HepG2 (cell line): ENCODE results near the gene KRCC1. TPM values are rescaled to one million over a fixed set of nuclear protein-coding genes. Genes with fewer than 3 reads are reported as not detected.

Source experiments
- ATAC-seq: fragments of 200-7000 bp; cut with Tn5 transposase; 3 replicates; pipeline ENCODE4 v1.9.1; 2020; ENCODE audit warnings: mild to moderate bottlenecking, moderate library complexity
- BruUV-seq: library from RNA; stranded (reverse); fragments of 400-500 nt; replicated peaks from 2 replicates; lab custom pipeline; 2021; lab: Mats Ljungman, UMichigan
- CTCF ChIA-PET: fragments of 300-600 bp; formaldehyde crosslinking; extraction: SDS; loops from one replicate; lab custom pipeline; 2021; ENCODE audit warnings: low total read pairs, inconsistent platforms, low intra/inter-chr PET ratio; lab: Yijun Ruan, JAX
- POLR2A ChIA-PET: fragments of 350-600 bp; sonication (Branson Sonifier 250); formaldehyde crosslinking; loops from one replicate; lab custom pipeline; 2020; ENCODE audit warnings: antibody characterized with exemption, inconsistent platforms; lab: Yijun Ruan, JAX
- DNase-seq: peaks from one replicate; pipeline ENCODE4 v3.0.0-alpha.2; 2015; ENCODE audit warnings: low spot score
- FAIRE-seq: peaks from 3 replicates; lab custom pipeline; 2011; peaks lifted over from hg19 to GRCh38; lab: Jason Lieb, UNC
- H2AFZ ChIP-seq: one replicate; pipeline ENCODE4 v1.6.1; 2011; ENCODE audit warnings: low read length, inconsistent platforms
- H3K27ac ChIP-seq: fragments of 300-600 bp; 3 replicates; pipeline ENCODE4 v1.8.0; 2011; ENCODE audit warnings: mixed run types, mild to moderate bottlenecking, mixed read lengths, low read length, inconsistent platforms; ENCODE audit not compliant: insufficient read depth; ENCODE audit errors: extremely low read length
- H3K27me3 ChIP-seq, 2 experiments: fragments of 200-600 bp in 1 of 2; 2 replicates in 1 of 2; 3 replicates in 1 of 2; pipeline versions ENCODE4 v1.6.0 to v1.8.0; 2011; ENCODE audit warnings: low read length in 2 of 2, mild to moderate bottlenecking in 2 of 2, moderate library complexity in 2 of 2, inconsistent platforms in 1 of 2; ENCODE audit not compliant: insufficient read depth in 2 of 2, control insufficient read depth in 1 of 2
- H3K36me3 ChIP-seq, 2 experiments: fragments of 200-600 bp in 1 of 2; replicated peaks in 1 of 2; 2 replicates in 1 of 2; 3 replicates in 1 of 2; pipeline versions ENCODE4 v1.5.1 to v1.8.0; 2011; ENCODE audit warnings: low read length in 2 of 2, inconsistent platforms in 1 of 2; ENCODE audit not compliant: insufficient read depth in 2 of 2, control insufficient read depth in 1 of 2
- H3K4me1 ChIP-seq: 2 replicates; pipeline ENCODE4 v1.5.1; 2012; ENCODE audit warnings: low read length, inconsistent platforms; ENCODE audit not compliant: insufficient read depth
- H3K4me2 ChIP-seq: 2 replicates; pipeline ENCODE4 v1.6.0; 2011; ENCODE audit warnings: low read depth, low read length, inconsistent platforms
- H3K4me3 ChIP-seq, 3 experiments: fragments of 200-600 bp in 1 of 3; sonication (generic), shearing (Covaris generic) in 1 of 3; replicated peaks in 1 of 3; 2 replicates each; pipeline ENCODE4 v1.5.1; 2011 to 2016; ENCODE audit warnings: low read length in 3 of 3, inconsistent platforms in 2 of 3, low read depth in 2 of 3, mild to moderate bottlenecking in 2 of 3, control low read depth in 1 of 3, mixed read lengths in 1 of 3; ENCODE audit not compliant: insufficient read depth in 1 of 3
- H3K79me2 ChIP-seq: one replicate; pipeline ENCODE4 v1.6.1; 2011; ENCODE audit warnings: low read length, inconsistent platforms; ENCODE audit not compliant: insufficient read depth
- H3K9ac ChIP-seq: 2 replicates; pipeline ENCODE4 v1.6.0; 2011; ENCODE audit warnings: mild to moderate bottlenecking, low read depth, low read length, inconsistent platforms; ENCODE audit not compliant: insufficient read depth
- H3K9me3 ChIP-seq: 2 replicates; pipeline ENCODE4 v1.5.1; 2012; ENCODE audit warnings: mild to moderate bottlenecking, low read length
- H4K20me1 ChIP-seq: 2 replicates; pipeline ENCODE4 v1.6.0; 2011; ENCODE audit warnings: inconsistent platforms, mild to moderate bottlenecking, low read length, moderate library complexity; ENCODE audit not compliant: insufficient read depth
- FOXM1 ChIP-seq: sonication (generic); formaldehyde crosslinking; IDR thresholded peaks from 2 replicates; pipeline ENCODE4 v1.5.0; 2020; ENCODE audit warnings: missing genetic modification reagents
- HCFC1 ChIP-seq: fragments of 150-350 bp; IDR thresholded peaks from 2 replicates; pipeline ENCODE4 v1.6.1; 2014; ENCODE audit warnings: low read depth, low read length
- JUND ChIP-seq: sonication (generic); formaldehyde crosslinking; IDR thresholded peaks from 2 replicates; pipeline ENCODE4 v1.8.0; 2022; ENCODE audit warnings: mild to moderate bottlenecking, missing genetic modification reagents
- NCOA2 ChIP-seq: sonication (generic); formaldehyde crosslinking; IDR thresholded peaks from 2 replicates; pipeline ENCODE4 v1.8.0; 2022; ENCODE audit warnings: inconsistent platforms
- PCBP1 ChIP-seq: fragments of 200-400 bp; formaldehyde crosslinking; IDR thresholded peaks from 2 replicates; pipeline ENCODE4 v1.6.1; 2017; ENCODE audit warnings: mild to moderate bottlenecking, low read depth, low read length, borderline replicate concordance
- SOX6 ChIP-seq, 2 experiments: fragments of 450-650 bp in 1 of 2; sonication (generic) in 1 of 2; formaldehyde crosslinking in 1 of 2; IDR thresholded peaks; 2 replicates each; pipeline versions ENCODE4 v1.4.0 to v1.6.1; 2017 to 2020; ENCODE audit warnings: antibody characterized with exemption in 1 of 2, mild to moderate bottlenecking in 1 of 2, missing genetic modification reagents in 1 of 2
- SP2 ChIP-seq: sonication (generic); formaldehyde crosslinking; IDR thresholded peaks from 2 replicates; pipeline ENCODE4 v1.5.1; 2020; ENCODE audit warnings: mild to moderate bottlenecking, missing genetic modification reagents
- ZFP62 ChIP-seq: sonication (generic); formaldehyde crosslinking; IDR thresholded peaks from 2 replicates; pipeline ENCODE4 v1.4.0; 2020; ENCODE audit warnings: missing genetic modification reagents
- ZNF260 ChIP-seq: sonication (generic); formaldehyde crosslinking; IDR thresholded peaks from 2 replicates; pipeline ENCODE4 v1.4.0; 2020; ENCODE audit warnings: missing genetic modification reagents, low read depth, mild to moderate bottlenecking, borderline replicate concordance
- ZNF546 ChIP-seq: sonication (generic); formaldehyde crosslinking; conservative IDR thresholded peaks from 2 replicates; pipeline ENCODE4 v1.8.1; 2023; ENCODE audit warnings: mild to moderate bottlenecking, missing genetic modification reagents
- ZNF614 ChIP-seq: IDR thresholded peaks from 2 replicates; pipeline ENCODE4 v1.6.1; 2018; ENCODE audit warnings: missing biosample characterization, missing genetic modification reagents, inconsistent platforms, borderline replicate concordance
- WGBS: methylation state at CpG from one replicate; pipeline ENCODE4 v1.1.6; 2017; ENCODE audit warnings: low lambda C conversion rate; 5-methylcytosine and 5-hydroxymethylcytosine counted together
- in situ Hi-C: cut with HindIII; loops from 2 replicates; pipeline ENCODE4 v1.10.0; 2017; ENCODE audit warnings: low pct_unique_long_range_greater_than_20kb; ENCODE audit not compliant: extremely low pct_ligation_motif_present
- intact Hi-C: fragments of 100-400 bp; cut with micrococcal nuclease; formaldehyde crosslinking; loops from one replicate; pipeline ENCODE4 v1.10.0; 2022; ENCODE audit not compliant: unreplicated experiment
- polyA plus RNA-seq, 8 experiments: library from polyadenylated mRNA; depleted of rRNA in 3 of 8; stranded (reverse) in 7 of 8; unstranded in 1 of 8; fragments of >200 nt; fragmentation: Illumina TruSeq in 4 of 8; extraction: Trizol in 4 of 8; gene quantifications; 2 replicates each; pipeline versions ENCODE4 v1.2.1 to v1.2.3, GENCODE V29; 2011 to 2016; ENCODE audit warnings: low read depth in 4 of 8, missing spikeins in 1 of 8, mixed read lengths in 1 of 8; ENCODE audit not compliant: insufficient read depth in 1 of 8
- total RNA-seq, 5 experiments: library from RNA; depleted of rRNA; stranded (reverse); fragments of >200 nt; fragmentation: Illumina TruSeq; extraction: Trizol; gene quantifications; 2 replicates each; pipeline ENCODE4 v1.2.3, GENCODE V29; 2016; ENCODE audit warnings: low read depth in 1 of 5
- TF ChIP-seq, protein P1 (sequence below): sonication (generic); formaldehyde crosslinking; IDR thresholded peaks from 2 replicates; pipeline ENCODE4 v1.8.0; 2022; ENCODE audit warnings: mild to moderate bottlenecking, missing genetic modification reagents; ENCODE audit not compliant: insufficient replicate concordance
- TF ChIP-seq, protein P2 (sequence below): sonication (generic); formaldehyde crosslinking; IDR thresholded peaks from 2 replicates; pipeline ENCODE4 v1.8.1; 2023; ENCODE audit warnings: mild to moderate bottlenecking, inconsistent platforms, moderate library complexity, missing genetic modification reagents, borderline replicate concordance
- TF ChIP-seq, protein P3 (sequence below): sonication (generic); formaldehyde crosslinking; IDR thresholded peaks from 2 replicates; pipeline ENCODE4 v1.4.0; 2020; ENCODE audit warnings: mild to moderate bottlenecking, missing genetic modification reagents

Gene KRCC1
- total and polyA plus RNA-seq, 2 of the 13 experiments (the other 11 are each of a cell fraction or from before 2014, with no cell fraction given), result 6.5 to 7.7 TPM

- in situ Hi-C loops (no loop called here), intact Hi-C loops (no loop called here)
- DNase-seq (no peak), FAIRE-seq (no peak), ATAC-seq (no peak)
- Histone ChIP-seq H3K27me3 (no peaks in the 10 kb centered on the region), H3K27ac (no peak overlapping the region), H2AFZ (no peak overlapping the region), H3K4me2 (no peak overlapping the region), H3K4me3 (no peak overlapping the region), H3K36me3 (no peaks in the 10 kb centered on the region; a peak in 1 of 5 replicates), H3K4me1 (no peaks in the 10 kb centered on the region), H3K79me2 (no peaks in the 10 kb centered on the region), H3K9me3 (no peaks in the 10 kb centered on the region), H4K20me1 (no peaks in the 10 kb centered on the region), H3K9ac (no peak overlapping the region)
- ChIA-PET POLR2A (interaction anchor here (1.1 to 2.0 kb wide), 2 partner anchors 15 to 23 kb away, joined by 4 to 5 read pairs; partner anchors contain the start of gene RNU2-63P), CTCF (no interaction called here)
- TF ChIP-seq PCBP1 (no peak), ZNF260 (CRISPR knock-in tag) (no peak), ZFP62 (CRISPR knock-in tag) (no peak), NCOA2 (CRISPR knock-in tag) (no peak), HCFC1 (no peak)
- no TSS peak for BruUV-seq
- WGBS, result 95% methylated on average over 7 of the region's 7 CpGs
These were observed 23.4 kb downstream of the KRCC1 start for GRCh38 chr2:88032070-88032702.

GRCh38 chr2:88028931-88029330 is 26.7 kb downstream of the KRCC1 start:
- Histone ChIP-seq H3K4me3 (no peak overlapping the region), H3K27ac (no peak overlapping the region), H3K9ac (no peak overlapping the region), H4K20me1 (no peaks in the 10 kb centered on the region), H2AFZ (no peak overlapping the region), H3K36me3 (no peaks in the 10 kb centered on the region; a peak in 1 of 5 replicates), H3K4me1 (no peaks in the 10 kb centered on the region), H3K9me3 (no peaks in the 10 kb centered on the region), H3K27me3 (no peaks in the 10 kb centered on the region), H3K4me2 (no peak overlapping the region), H3K79me2 (no peaks in the 10 kb centered on the region)
- intact Hi-C loops (no loop called here), in situ Hi-C loops (no loop called here)
- BruUV-seq, result no TSS peak
- POLR2A ChIA-PET, result no interaction called here
- ATAC-seq (no peak), DNase-seq (no peak), FAIRE-seq (no peak)
- 96% methylated on average over 4 of the region's 4 CpGs for WGBS
- CTCF ChIA-PET, result no interaction called here
- TF ChIP-seq, protein P1, sequence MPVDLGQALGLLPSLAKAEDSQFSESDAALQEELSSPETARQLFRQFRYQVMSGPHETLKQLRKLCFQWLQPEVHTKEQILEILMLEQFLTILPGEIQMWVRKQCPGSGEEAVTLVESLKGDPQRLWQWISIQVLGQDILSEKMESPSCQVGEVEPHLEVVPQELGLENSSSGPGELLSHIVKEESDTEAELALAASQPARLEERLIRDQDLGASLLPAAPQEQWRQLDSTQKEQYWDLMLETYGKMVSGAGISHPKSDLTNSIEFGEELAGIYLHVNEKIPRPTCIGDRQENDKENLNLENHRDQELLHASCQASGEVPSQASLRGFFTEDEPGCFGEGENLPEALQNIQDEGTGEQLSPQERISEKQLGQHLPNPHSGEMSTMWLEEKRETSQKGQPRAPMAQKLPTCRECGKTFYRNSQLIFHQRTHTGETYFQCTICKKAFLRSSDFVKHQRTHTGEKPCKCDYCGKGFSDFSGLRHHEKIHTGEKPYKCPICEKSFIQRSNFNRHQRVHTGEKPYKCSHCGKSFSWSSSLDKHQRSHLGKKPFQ (CRISPR knock-in tag), result no peak
- no peak for TF ChIP-seq SOX6 (IDR thresholded peaks at IDR 0.05)
- no peak for TF ChIP-seq SOX6 (CRISPR knock-in tag; IDR thresholded peaks at IDR 0.05)
- TF ChIP-seq SP2 (CRISPR knock-in tag), result no peak
- TF ChIP-seq FOXM1 (CRISPR knock-in tag), result no peak
- TF ChIP-seq, protein P2, sequence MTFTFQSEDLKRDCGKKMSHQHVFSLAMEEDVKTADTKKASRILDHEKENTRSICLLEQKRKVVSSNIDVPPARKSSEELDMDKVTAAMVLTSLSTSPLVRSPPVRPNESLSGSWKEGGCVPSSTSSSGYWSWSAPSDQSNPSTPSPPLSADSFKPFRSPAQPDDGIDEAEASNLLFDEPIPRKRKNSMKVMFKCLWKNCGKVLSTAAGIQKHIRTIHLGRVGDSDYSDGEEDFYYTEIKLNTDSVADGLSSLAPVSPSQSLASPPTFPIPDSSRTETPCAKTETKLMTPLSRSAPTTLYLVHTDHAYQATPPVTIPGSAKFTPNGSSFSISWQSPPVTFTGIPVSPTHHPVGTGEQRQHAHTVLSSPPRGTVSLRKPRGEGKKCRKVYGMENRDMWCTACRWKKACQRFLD (CRISPR knock-in tag), result no peak
- TF ChIP-seq ZNF546, result no peak
- TF ChIP-seq JUND (CRISPR knock-in tag), result no peak
- no peak for TF ChIP-seq ZNF614 (CRISPR knock-in tag)
- TF ChIP-seq, protein P3, sequence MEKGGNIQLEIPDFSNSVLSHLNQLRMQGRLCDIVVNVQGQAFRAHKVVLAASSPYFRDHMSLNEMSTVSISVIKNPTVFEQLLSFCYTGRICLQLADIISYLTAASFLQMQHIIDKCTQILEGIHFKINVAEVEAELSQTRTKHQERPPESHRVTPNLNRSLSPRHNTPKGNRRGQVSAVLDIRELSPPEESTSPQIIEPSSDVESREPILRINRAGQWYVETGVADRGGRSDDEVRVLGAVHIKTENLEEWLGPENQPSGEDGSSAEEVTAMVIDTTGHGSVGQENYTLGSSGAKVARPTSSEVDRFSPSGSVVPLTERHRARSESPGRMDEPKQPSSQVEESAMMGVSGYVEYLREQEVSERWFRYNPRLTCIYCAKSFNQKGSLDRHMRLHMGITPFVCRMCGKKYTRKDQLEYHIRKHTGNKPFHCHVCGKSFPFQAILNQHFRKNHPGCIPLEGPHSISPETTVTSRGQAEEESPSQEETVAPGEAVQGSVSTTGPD (CRISPR knock-in tag), result no peak
